A549 (cell line): ENCODE measurements around the gene BRD8.

Experiments
- CHD4 ChIP-seq: fragments of 200-600 bp; sonication (generic); IDR thresholded peaks from 2 replicates; pipeline ENCODE4 v1.6.1; 2016; ENCODE audit warnings: antibody characterized with exemption, mild to moderate bottlenecking, borderline replicate concordance
- CTCF ChIP-seq: fragments of >200 bp; sonication (Bioruptor Twin); formaldehyde crosslinking; IDR thresholded peaks from 3 replicates; pipeline ENCODE4 v1.5.1; 2016
- FOSB ChIP-seq: fragments of 250-450 bp; sonication (Bioruptor Pico); IDR thresholded peaks from 2 replicates; pipeline ENCODE4 v1.5.0; 2020; ENCODE audit warnings: mild to moderate bottlenecking, moderate library complexity
- MAZ ChIP-seq: fragments of 150-350 bp; IDR thresholded peaks from 2 replicates; pipeline ENCODE4 v1.6.1; 2014; ENCODE audit warnings: antibody characterized with exemption, low read depth, low read length, borderline replicate concordance
- PBX3 ChIP-seq: IDR thresholded peaks from 2 replicates; pipeline ENCODE4 v1.6.1; 2012
- PHF8 ChIP-seq: fragments of 200-600 bp; sonication (generic); IDR thresholded peaks from 2 replicates; pipeline ENCODE4 v1.6.1; 2016; ENCODE audit warnings: low read depth, mild to moderate bottlenecking, antibody characterized with exemption, moderate library complexity, borderline replicate concordance
- POLR2A ChIP-seq: IDR thresholded peaks from 2 replicates; pipeline ENCODE4 v1.6.1; 2012; ENCODE audit warnings: mild to moderate bottlenecking, low read length
- SMC3 ChIP-seq: fragments of >200 bp; sonication (Bioruptor Twin); formaldehyde crosslinking; IDR thresholded peaks from 3 replicates; pipeline ENCODE4 v1.6.1; 2018; ENCODE audit warnings: inconsistent platforms
- USF2 ChIP-seq: fragments of 450-650 bp; IDR thresholded peaks from 2 replicates; pipeline ENCODE4 v1.6.1; 2014; ENCODE audit warnings: antibody characterized with exemption

- TF ChIP-seq CTCF (no peak), USF2 (no peak), CHD4 (no peak), POLR2A (no peak), SMC3 (no peak), FOSB (CRISPR knock-in tag) (no peak), PBX3 (no peak), MAZ (no peak), PHF8 (no peak)
These were observed 68.0 kb downstream of the BRD8 start for GRCh38 chr5:138110266-138110963.
